SU-DHL-6 (cell line): ENCODE results near the gene NUDT16L1.

ENCODE experiments used
- EZH2phosphoT487 ChIP-seq: fragments of 200-600 bp; sonication (generic), shearing (Covaris generic); conservative IDR thresholded peaks from 2 replicates; pipeline ENCODE4 v1.6.1; 2018; ENCODE audit warnings: mild to moderate bottlenecking, antibody characterized with exemption, low read length, moderate library complexity, mixed read lengths
- TF ChIP-seq, protein P1 (sequence below): fragments of 200-600 bp; sonication (generic); IDR thresholded peaks from one replicate; pipeline ENCODE4 v1.5.1; 2017; ENCODE audit warnings: antibody characterized with exemption, mild to moderate bottlenecking, low read length, moderate library complexity; ENCODE audit not compliant: insufficient read depth, poor library complexity, severe bottlenecking

DNA sequence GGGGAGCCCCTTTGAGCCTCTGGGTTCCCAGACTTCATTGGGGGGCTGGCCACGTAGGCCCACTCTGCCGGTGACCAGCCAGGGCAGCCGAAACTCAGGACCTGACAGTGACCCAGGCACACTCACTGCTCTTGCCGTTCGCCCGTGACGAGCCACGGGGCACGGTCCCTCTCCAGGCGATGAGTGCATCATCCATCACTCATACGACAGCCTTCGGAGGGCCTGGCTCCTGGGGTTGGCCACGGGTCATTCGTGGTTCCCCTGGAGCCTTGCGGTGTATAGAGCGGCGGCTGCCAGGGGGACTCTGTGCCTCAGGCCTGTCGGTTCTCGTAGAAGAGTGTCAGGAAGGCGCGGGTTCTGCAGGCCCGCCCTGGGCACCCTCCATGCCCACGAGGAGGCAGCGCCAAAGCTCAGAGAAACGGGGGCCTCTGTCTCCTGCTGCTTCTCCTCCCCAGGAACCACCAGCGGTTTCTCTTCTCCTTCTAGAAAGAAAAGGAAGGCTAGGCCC, 11.2 kb upstream of the NUDT16L1 start:
- TF ChIP-seq, protein P1, sequence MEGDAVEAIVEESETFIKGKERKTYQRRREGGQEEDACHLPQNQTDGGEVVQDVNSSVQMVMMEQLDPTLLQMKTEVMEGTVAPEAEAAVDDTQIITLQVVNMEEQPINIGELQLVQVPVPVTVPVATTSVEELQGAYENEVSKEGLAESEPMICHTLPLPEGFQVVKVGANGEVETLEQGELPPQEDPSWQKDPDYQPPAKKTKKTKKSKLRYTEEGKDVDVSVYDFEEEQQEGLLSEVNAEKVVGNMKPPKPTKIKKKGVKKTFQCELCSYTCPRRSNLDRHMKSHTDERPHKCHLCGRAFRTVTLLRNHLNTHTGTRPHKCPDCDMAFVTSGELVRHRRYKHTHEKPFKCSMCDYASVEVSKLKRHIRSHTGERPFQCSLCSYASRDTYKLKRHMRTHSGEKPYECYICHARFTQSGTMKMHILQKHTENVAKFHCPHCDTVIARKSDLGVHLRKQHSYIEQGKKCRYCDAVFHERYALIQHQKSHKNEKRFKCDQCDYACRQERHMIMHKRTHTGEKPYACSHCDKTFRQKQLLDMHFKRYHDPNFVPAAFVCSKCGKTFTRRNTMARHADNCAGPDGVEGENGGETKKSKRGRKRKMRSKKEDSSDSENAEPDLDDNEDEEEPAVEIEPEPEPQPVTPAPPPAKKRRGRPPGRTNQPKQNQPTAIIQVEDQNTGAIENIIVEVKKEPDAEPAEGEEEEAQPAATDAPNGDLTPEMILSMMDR, result no peak
- TF ChIP-seq EZH2phosphoT487, result no peak
